ENCODE results near the gene UGT1A6.

The UGT1A6 gene

DNA sequence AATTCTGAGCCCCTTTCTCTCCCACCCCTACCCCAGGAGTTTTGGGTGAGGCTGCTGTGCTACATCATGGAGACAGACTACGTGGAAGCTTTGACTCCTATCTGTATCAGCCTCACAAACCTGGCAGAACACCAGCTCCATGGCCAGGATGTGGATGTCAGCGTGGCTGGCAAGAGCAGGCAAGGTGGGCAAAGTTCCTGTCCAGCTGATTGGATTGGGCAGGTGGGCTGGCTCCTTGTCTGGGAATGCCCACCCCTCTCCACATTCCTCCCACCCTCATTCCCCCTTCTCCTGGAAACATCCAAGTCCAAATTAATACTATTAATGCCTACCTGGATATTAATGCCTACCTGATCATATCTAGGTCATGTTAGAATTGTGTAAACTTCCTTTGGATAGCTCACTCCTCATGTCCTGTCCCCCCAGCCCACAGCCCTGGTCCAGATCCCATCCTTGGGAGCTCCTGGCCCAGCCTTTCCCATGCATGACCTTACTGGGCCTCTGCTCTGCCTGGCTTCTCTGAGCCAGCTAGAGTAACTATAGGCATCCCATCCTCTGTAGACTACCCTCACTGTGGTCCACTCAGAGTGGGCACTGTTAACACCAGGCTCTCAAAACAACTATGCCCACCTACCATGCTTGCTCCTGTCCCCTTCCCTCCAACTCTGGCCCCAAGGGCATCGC is 109.6 kb downstream of the UGT1A6 start:
- TF ChIP-seq, protein P1, sequence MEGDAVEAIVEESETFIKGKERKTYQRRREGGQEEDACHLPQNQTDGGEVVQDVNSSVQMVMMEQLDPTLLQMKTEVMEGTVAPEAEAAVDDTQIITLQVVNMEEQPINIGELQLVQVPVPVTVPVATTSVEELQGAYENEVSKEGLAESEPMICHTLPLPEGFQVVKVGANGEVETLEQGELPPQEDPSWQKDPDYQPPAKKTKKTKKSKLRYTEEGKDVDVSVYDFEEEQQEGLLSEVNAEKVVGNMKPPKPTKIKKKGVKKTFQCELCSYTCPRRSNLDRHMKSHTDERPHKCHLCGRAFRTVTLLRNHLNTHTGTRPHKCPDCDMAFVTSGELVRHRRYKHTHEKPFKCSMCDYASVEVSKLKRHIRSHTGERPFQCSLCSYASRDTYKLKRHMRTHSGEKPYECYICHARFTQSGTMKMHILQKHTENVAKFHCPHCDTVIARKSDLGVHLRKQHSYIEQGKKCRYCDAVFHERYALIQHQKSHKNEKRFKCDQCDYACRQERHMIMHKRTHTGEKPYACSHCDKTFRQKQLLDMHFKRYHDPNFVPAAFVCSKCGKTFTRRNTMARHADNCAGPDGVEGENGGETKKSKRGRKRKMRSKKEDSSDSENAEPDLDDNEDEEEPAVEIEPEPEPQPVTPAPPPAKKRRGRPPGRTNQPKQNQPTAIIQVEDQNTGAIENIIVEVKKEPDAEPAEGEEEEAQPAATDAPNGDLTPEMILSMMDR (IDR thresholded peaks at IDR 0.05; ENCODE audit: control insufficient read depth, insufficient read depth, low read depth, low read length, missing control alignments) = no peak
- no peak for DNase-seq (ENCODE audit: low read depth)
- H3K4me3 ChIP-seq (ENCODE audit: control insufficient read depth, low read depth, low read length) = no peak overlapping the region

DNA sequence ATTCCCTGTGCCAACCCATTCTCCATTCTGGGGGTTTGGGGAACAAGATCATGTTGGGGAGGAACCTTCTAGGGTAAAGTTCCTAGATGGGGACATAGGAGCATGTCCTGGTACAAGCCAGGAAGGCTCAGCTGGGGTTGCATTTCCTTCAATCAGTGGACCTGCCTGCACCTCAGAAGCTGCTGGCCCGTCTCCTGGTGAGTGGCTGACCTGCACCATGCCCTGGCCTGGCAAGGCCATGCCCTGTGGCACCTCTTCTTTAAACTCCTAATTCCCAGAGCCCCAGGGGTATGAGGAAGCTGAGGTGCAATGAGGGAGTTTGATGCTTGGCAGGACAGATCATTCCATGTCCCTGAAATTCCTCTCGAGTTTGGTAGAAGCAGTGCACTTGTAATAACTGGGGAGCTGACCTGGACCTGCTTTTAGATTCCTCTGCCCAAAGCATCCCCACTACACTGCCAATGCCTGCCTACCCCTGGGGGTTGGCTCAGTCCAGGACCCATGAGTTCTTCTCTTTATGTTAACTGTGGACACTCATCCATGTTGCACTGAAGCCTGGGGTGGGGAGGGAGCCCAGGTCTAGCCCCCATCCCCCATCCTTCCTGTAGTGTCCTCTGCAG is 110.7 kb downstream of the UGT1A6 start:
- no peak overlapping the region for H3K4me3 ChIP-seq (ENCODE audit: control insufficient read depth, low read depth, low read length)
- no peak for DNase-seq (ENCODE audit: low read depth)
- TF ChIP-seq, protein P1 (IDR thresholded peaks at IDR 0.05; ENCODE audit: control insufficient read depth, insufficient read depth, low read depth, low read length, missing control alignments) = no peak

DNA sequence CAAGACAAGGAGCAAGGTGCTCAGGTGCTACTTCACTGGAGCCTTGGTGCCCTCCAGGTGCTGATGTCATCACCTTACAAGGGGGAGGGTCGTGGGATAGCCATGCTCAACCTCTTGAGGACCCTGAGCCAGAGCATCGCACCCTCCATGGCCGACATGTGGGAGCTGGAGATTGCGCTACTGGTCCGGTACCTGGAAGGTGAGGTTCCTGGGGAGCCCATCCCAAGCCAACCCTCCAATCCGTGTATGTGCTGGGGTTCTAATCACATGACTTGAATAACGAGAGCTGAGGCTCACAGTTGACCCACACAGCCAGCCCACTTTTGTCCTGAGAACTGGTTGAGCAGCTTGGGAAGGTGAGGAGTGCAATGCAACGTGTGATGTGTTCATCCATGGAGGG is 111.3 kb downstream of the UGT1A6 start:
- DNase-seq (ENCODE audit: low read depth) = no peak
- TF ChIP-seq, protein P1 (IDR thresholded peaks at IDR 0.05; ENCODE audit: control insufficient read depth, insufficient read depth, low read depth, low read length, missing control alignments) = no peak
- no peak overlapping the region for H3K4me3 ChIP-seq (ENCODE audit: control insufficient read depth, low read depth, low read length)

DNA sequence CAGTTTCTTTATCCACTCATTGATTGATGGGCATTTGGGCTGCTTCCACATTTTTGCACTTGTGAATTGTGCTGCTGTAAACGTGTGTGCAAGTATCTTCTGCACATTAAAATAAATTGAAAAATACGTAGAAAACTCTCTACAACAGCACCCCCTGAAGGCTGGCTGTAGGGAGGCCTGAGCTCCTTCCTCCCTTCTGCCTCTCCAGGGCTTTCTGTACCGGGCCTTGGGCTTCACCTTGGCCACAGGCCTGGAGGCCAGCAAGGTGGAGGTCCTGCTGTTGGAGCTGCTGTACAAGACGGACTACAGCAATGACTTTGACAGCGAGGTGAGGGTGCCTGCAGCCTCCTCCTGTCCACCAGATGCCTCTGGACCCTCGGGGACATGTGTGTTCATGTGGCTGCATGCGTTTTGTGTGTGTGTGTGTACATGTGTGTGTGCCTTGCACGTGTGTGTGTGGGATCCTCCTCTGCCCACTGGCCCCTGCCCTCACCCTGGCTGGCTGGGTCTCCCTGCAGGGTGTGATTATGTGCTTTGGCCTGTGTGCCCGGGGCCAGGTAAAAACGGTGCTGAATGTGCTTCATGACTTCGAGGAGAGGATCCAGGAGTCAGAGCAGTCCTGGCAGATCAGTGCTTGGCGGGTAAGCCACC is 114.7 kb downstream of the UGT1A6 start:
- no peak for DNase-seq (ENCODE audit: low read depth)
- H3K4me3 ChIP-seq (ENCODE audit: control insufficient read depth, low read depth, low read length) = no peak overlapping the region
- TF ChIP-seq, protein P1 (IDR thresholded peaks at IDR 0.05; ENCODE audit: control insufficient read depth, insufficient read depth, low read depth, low read length, missing control alignments) = no peak

DNA sequence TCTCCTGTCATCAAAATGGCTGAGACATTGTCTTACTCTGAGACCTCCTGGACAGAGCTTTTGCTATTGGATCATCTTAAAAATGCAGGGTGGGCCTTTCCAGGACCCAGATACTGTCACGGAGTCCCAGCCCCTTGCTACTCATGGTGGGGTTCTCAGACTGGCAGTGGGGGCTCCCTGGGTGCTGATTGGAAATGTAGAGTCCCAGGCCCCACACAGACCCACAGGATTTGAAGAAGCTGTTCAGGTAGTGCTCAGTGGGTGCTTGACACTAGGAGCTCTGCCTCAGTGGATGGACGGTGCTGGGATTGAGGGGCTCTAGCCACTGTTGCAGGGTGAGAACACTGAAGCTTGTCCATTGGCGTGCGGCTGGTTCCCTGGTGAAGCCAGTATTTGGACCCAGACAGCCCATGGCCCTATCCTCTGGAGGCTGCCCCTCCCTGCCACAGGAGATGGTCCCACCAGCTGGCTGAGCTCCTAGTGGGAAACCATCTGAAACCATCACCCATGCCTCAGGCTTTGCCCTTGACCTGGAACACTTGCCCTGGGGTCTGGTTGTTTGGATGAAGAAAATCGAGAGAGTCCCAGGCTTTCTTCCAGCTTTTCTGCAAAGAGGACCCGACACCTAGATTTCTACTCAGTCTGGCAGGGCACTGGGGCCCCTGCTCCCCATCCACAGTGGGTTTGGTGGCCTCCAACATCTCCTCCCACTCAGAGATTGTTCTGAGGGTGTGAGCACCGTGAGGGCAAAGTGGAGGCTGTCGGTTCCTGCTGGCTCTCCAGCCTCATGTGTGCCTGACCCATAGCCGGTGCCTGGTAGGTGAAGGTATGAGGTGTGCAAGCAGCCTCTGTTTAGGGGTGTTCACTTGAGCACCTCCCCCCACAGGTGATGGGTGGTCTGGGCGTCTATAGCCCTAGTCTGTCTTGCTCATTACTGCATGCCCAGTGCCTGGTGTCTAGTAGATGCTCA is 115.6 kb downstream of the UGT1A6 start:
- no peak overlapping the region for H3K4me3 ChIP-seq (ENCODE audit: control insufficient read depth, low read depth, low read length)
- no peak for DNase-seq (ENCODE audit: low read depth)
- TF ChIP-seq, protein P1 (IDR thresholded peaks at IDR 0.05; ENCODE audit: control insufficient read depth, insufficient read depth, low read depth, low read length, missing control alignments) = no peak

DNA sequence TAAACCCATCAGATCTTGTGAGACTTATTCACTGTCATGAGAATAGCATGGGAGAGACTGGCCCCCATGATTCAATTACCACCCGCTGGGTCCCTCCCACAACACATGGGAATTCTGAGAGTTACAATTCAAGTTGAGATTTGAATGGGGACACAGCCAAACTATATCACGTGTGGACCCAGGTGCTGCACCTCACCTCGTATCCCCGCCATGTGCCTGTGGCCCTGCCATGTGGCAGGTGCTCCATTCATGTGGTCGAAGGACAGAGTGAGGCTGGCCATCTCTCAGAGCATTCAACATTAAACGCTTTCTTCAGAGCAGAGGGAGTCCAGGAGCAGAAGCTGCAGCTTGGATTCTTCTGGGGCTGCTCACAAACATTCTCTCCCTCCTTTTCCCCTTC is 117.7 kb downstream of the UGT1A6 start:
- TF ChIP-seq, protein P1 (IDR thresholded peaks at IDR 0.05; ENCODE audit: control insufficient read depth, insufficient read depth, low read depth, low read length, missing control alignments) = no peak
- H3K4me3 ChIP-seq (ENCODE audit: control insufficient read depth, low read depth, low read length) = no peak overlapping the region
- no peak for DNase-seq (ENCODE audit: low read depth)

Data from AG09309 (cell line).